HepG2 (cell line): ENCODE results near the gene PSMC3IP. TPM values are rescaled to one million over a fixed set of nuclear protein-coding genes. Genes with fewer than 3 reads are reported as not detected.

Experiments used
- ADNP ChIP-seq: sonication (generic); formaldehyde crosslinking; IDR thresholded peaks from 2 replicates; pipeline ENCODE4 v1.4.0; 2020; ENCODE audit warnings: missing genetic modification reagents
- ARNTL ChIP-seq: sonication (generic); formaldehyde crosslinking; IDR thresholded peaks from 2 replicates; pipeline ENCODE4 v1.4.0; 2020; ENCODE audit warnings: mild to moderate bottlenecking, missing genetic modification reagents
- CREM ChIP-seq, 2 experiments: sonication (generic) in 1 of 2; formaldehyde crosslinking in 1 of 2; IDR thresholded peaks; 2 replicates each; pipeline versions ENCODE4 v1.4.0 to v1.6.1; 2016 to 2020; ENCODE audit warnings: antibody characterized with exemption in 1 of 2, mild to moderate bottlenecking in 1 of 2, missing genetic modification reagents in 1 of 2
- DR1 ChIP-seq: sonication (generic); formaldehyde crosslinking; IDR thresholded peaks from 2 replicates; pipeline ENCODE4 v1.8.0; 2021; ENCODE audit warnings: mild to moderate bottlenecking, missing genetic modification reagents, inconsistent platforms
- ELF1 ChIP-seq: sonication (generic); formaldehyde crosslinking; IDR thresholded peaks from 2 replicates; pipeline ENCODE4 v1.4.0; 2020; ENCODE audit warnings: missing genetic modification reagents
- NCOR1 ChIP-seq: fragments of 200-600 bp; sonication (generic); IDR thresholded peaks from 2 replicates; pipeline ENCODE4 v1.7.0; 2017; ENCODE audit warnings: antibody characterized with exemption, low read length, borderline replicate concordance
- SRSF9 ChIP-seq: fragments of 200-400 bp; formaldehyde crosslinking; IDR thresholded peaks from 2 replicates; pipeline ENCODE4 v1.6.1; 2018; ENCODE audit warnings: borderline replicate concordance, mild to moderate bottlenecking, low read depth, low read length; ENCODE audit not compliant: insufficient read depth, poor library complexity, severe bottlenecking
- ZNF263 ChIP-seq: sonication (generic); formaldehyde crosslinking; IDR thresholded peaks from 2 replicates; pipeline ENCODE4 v1.4.0; 2020; ENCODE audit warnings: missing genetic modification reagents
- ZNF446 ChIP-seq: sonication (generic); formaldehyde crosslinking; IDR thresholded peaks from 2 replicates; pipeline ENCODE4 v1.5.0; 2020; ENCODE audit warnings: mild to moderate bottlenecking, missing genetic modification reagents
- ZNF850 ChIP-seq: sonication (generic); formaldehyde crosslinking; conservative IDR thresholded peaks from 2 replicates; pipeline ENCODE4 v1.9.0; 2021; ENCODE audit warnings: mild to moderate bottlenecking, missing genetic modification reagents
- polyA plus RNA-seq, 8 experiments: library from polyadenylated mRNA; depleted of rRNA in 3 of 8; stranded (reverse) in 7 of 8; unstranded in 1 of 8; fragments of >200 nt; fragmentation: Illumina TruSeq in 4 of 8; extraction: Trizol in 4 of 8; gene quantifications; 2 replicates each; pipeline versions ENCODE4 v1.2.1 to v1.2.3, GENCODE V29; 2011 to 2016; ENCODE audit warnings: low read depth in 4 of 8, missing spikeins in 1 of 8, mixed read lengths in 1 of 8; ENCODE audit not compliant: insufficient read depth in 1 of 8
- total RNA-seq, 5 experiments: library from RNA; depleted of rRNA; stranded (reverse); fragments of >200 nt; fragmentation: Illumina TruSeq; extraction: Trizol; gene quantifications; 2 replicates each; pipeline ENCODE4 v1.2.3, GENCODE V29; 2016; ENCODE audit warnings: low read depth in 1 of 5
- TF ChIP-seq, protein P1 (sequence below): sonication (generic); formaldehyde crosslinking; IDR thresholded peaks from 2 replicates; pipeline ENCODE4 v1.5.1; 2020; ENCODE audit warnings: missing genetic modification reagents, mild to moderate bottlenecking, borderline replicate concordance
- TF ChIP-seq, protein P2 (sequence below): IDR thresholded peaks from 2 replicates; pipeline ENCODE4 v1.6.1; 2012; ENCODE audit warnings: low read length, improper control_type of control experiment
- TF ChIP-seq, protein P3 (sequence below): sonication (generic); formaldehyde crosslinking; IDR thresholded peaks from 2 replicates; pipeline ENCODE4 v1.4.0; 2020; ENCODE audit warnings: missing genetic modification reagents
- TF ChIP-seq, protein P4 (sequence below): sonication (generic); formaldehyde crosslinking; IDR thresholded peaks from 2 replicates; pipeline ENCODE4 v1.5.0; 2020; ENCODE audit warnings: missing genetic modification reagents
- TF ChIP-seq, protein P5 (sequence below): IDR thresholded peaks from 2 replicates; pipeline ENCODE4 v1.6.1; 2016

The PSMC3IP gene
- total and polyA plus RNA-seq, 2 of the 13 experiments (the other 11 are each of a cell fraction or from before 2014, with no cell fraction given), result 6.5 to 22.4 TPM

DNA sequence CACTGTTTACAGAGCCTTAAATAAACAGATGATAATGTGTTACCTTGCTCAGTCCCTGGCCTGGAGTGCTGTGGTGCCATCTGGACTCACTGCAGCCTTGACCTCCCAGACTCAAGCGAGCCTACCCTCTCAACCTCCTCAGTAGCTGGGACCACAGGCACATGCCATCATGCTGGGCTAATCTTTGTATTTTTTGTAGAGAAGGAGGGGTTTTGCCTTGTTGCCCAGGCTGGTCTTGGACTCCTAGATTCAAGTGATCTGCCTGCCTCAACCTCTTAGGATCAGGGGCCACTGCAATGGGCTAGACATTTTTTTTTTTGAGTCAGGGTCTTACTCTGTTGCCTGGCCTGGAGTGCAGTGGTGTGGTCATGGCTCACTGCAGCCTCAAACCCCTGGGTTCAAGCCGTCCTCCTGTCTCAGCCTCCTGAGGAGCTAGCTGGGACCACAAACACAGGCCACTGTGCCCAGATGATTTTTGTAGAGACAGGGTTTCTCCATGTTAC, 46.5 kb downstream of the PSMC3IP start (continued):
- TF ChIP-seq ARNTL (CRISPR knock-in tag), result peak; percentile 85
- TF ChIP-seq, protein P1, sequence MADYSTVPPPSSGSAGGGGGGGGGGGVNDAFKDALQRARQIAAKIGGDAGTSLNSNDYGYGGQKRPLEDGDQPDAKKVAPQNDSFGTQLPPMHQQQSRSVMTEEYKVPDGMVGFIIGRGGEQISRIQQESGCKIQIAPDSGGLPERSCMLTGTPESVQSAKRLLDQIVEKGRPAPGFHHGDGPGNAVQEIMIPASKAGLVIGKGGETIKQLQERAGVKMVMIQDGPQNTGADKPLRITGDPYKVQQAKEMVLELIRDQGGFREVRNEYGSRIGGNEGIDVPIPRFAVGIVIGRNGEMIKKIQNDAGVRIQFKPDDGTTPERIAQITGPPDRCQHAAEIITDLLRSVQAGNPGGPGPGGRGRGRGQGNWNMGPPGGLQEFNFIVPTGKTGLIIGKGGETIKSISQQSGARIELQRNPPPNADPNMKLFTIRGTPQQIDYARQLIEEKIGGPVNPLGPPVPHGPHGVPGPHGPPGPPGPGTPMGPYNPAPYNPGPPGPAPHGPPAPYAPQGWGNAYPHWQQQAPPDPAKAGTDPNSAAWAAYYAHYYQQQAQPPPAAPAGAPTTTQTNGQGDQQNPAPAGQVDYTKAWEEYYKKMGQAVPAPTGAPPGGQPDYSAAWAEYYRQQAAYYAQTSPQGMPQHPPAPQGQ (CRISPR knock-in tag), result no peak; the same call in 1 of the 2 replicates
- TF ChIP-seq ZNF850 (CRISPR knock-in tag), result no peak
- no peak for TF ChIP-seq DR1
- no peak for TF ChIP-seq ADNP (CRISPR knock-in tag)
- TF ChIP-seq, protein P2, sequence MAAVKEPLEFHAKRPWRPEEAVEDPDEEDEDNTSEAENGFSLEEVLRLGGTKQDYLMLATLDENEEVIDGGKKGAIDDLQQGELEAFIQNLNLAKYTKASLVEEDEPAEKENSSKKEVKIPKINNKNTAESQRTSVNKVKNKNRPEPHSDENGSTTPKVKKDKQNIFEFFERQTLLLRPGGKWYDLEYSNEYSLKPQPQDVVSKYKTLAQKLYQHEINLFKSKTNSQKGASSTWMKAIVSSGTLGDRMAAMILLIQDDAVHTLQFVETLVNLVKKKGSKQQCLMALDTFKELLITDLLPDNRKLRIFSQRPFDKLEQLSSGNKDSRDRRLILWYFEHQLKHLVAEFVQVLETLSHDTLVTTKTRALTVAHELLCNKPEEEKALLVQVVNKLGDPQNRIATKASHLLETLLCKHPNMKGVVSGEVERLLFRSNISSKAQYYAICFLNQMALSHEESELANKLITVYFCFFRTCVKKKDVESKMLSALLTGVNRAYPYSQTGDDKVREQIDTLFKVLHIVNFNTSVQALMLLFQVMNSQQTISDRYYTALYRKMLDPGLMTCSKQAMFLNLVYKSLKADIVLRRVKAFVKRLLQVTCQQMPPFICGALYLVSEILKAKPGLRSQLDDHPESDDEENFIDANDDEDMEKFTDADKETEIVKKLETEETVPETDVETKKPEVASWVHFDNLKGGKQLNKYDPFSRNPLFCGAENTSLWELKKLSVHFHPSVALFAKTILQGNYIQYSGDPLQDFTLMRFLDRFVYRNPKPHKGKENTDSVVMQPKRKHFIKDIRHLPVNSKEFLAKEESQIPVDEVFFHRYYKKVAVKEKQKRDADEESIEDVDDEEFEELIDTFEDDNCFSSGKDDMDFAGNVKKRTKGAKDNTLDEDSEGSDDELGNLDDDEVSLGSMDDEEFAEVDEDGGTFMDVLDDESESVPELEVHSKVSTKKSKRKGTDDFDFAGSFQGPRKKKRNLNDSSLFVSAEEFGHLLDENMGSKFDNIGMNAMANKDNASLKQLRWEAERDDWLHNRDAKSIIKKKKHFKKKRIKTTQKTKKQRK, result no peak
- TF ChIP-seq, protein P3, sequence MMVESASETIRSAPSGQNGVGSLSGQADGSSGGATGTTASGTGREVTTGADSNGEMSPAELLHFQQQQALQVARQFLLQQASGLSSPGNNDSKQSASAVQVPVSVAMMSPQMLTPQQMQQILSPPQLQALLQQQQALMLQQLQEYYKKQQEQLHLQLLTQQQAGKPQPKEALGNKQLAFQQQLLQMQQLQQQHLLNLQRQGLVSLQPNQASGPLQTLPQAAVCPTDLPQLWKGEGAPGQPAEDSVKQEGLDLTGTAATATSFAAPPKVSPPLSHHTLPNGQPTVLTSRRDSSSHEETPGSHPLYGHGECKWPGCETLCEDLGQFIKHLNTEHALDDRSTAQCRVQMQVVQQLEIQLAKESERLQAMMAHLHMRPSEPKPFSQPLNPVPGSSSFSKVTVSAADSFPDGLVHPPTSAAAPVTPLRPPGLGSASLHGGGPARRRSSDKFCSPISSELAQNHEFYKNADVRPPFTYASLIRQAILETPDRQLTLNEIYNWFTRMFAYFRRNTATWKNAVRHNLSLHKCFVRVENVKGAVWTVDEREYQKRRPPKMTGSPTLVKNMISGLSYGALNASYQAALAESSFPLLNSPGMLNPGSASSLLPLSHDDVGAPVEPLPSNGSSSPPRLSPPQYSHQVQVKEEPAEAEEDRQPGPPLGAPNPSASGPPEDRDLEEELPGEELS (CRISPR knock-in tag), result peak; percentile 97
- peak; percentile 83; the same call in 1 of the 2 replicates for TF ChIP-seq CREM (IDR thresholded peaks at IDR 0.05)
- no peak for TF ChIP-seq CREM (CRISPR knock-in tag; IDR thresholded peaks at IDR 0.05)
- no peak for TF ChIP-seq SRSF9
- TF ChIP-seq ELF1 (CRISPR knock-in tag), result peak; percentile 17; the same call in 1 of the 2 replicates
- TF ChIP-seq, protein P4, sequence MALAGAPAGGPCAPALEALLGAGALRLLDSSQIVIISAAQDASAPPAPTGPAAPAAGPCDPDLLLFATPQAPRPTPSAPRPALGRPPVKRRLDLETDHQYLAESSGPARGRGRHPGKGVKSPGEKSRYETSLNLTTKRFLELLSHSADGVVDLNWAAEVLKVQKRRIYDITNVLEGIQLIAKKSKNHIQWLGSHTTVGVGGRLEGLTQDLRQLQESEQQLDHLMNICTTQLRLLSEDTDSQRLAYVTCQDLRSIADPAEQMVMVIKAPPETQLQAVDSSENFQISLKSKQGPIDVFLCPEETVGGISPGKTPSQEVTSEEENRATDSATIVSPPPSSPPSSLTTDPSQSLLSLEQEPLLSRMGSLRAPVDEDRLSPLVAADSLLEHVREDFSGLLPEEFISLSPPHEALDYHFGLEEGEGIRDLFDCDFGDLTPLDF (CRISPR knock-in tag), result no peak
- TF ChIP-seq NCOR1, result peak; percentile 74; the same call in 1 of the 2 replicates
- TF ChIP-seq ZNF263 (CRISPR knock-in tag), result peak; percentile 73; the same call in 1 of the 2 replicates
- TF ChIP-seq ZNF446, result no peak
- TF ChIP-seq, protein P5, sequence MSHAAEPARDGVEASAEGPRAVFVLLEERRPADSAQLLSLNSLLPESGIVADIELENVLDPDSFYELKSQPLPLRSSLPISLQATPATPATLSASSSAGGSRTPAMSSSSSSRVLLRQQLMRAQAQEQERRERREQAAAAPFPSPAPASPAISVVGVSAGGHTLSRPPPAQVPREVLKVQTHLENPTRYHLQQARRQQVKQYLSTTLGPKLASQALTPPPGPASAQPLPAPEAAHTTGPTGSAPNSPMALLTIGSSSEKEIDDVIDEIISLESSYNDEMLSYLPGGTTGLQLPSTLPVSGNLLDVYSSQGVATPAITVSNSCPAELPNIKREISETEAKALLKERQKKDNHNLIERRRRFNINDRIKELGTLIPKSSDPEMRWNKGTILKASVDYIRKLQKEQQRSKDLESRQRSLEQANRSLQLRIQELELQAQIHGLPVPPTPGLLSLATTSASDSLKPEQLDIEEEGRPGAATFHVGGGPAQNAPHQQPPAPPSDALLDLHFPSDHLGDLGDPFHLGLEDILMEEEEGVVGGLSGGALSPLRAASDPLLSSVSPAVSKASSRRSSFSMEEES (CRISPR knock-in tag), result peak; percentile 86
